Measurements from ENCODE around the gene SYNPO2L.

GRCh38 chr10:73648975-73649829, 6.6 kb downstream of the SYNPO2L start:
- TF ChIP-seq POLR2A (IDR thresholded peaks at IDR 0.05) (no peak), CTCF (IDR thresholded peaks at IDR 0.05) (no peak)
